GM19099 (cell line): ENCODE measurements around the gene LDB3.

ENCODE experiments used
- POLR2A ChIP-seq: IDR thresholded peaks from 3 replicates; pipeline ENCODE4 v1.6.1; 2011; ENCODE audit warnings: low read depth; ENCODE audit not compliant: insufficient read length; ENCODE audit errors: extremely low read depth

Gene LDB3

DNA sequence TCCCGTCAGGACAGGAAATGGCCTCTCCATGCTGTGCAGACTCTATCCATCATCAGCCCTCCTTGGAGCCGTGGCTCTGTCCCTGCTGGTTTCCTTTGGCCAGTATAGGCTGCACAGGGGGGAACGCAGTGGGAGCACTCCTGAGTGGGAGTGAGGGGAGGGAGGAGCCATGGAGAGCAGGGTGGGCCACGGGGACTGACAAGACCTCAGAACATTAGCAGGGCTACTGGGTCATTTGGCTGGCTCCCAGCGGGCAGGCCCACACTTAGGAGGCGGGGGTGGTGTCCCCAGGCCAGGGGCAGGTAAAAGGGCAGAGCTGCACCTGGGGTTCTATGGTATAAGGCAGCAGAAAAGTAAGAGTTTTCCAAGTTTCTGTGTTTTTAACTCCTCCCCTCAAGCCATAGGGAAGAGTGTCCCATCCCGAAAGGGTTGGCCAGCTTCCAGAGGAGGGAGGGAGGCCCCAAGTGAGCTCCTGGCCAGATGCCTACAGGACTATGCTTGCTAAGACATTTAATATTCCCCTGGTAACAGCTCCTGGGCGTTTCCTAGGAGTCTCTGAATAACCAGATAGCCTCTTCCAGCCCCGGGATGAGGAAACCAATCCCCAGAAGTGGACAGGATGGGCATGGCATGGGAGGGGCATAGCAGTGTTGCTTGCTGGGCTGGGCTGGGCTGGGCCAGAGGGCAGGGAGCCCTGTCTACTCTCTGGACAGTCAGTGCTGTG lies 19.4 kb upstream of the LDB3 start:
- no peak for TF ChIP-seq POLR2A

DNA sequence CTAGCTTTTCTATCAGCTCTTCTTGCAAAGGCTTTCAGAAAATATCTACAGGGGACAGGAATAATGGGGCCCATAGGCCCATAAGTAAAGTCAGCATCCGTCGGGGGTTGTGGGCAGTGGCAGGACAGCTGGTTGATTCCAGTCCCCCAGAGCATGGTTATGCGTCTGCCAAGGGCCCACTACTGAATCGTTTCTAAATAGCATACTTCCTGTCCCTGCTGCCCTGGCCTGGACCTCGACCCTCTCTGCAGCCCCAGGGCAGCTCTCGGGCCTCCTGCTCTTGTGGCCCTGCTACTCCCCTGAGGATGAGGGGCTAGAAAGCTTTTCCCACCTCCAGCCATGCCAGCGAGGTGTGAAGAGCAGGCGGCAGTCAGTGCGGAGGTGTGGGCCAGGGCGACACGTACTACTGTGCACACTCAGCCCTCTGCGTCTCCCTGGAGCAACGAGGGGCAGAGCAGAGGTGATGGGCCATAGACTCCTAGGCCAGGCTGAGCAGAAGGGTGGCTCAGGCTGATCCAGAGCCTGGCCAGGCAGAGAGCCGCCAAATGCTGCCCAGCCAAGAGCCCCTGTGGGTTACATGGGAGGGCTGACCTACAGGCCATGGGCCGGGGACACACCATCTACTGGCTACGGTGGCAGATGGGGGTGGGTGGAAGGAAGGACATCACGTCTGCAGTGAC lies 18.7 kb upstream of the LDB3 start:
- TF ChIP-seq POLR2A = no peak

DNA sequence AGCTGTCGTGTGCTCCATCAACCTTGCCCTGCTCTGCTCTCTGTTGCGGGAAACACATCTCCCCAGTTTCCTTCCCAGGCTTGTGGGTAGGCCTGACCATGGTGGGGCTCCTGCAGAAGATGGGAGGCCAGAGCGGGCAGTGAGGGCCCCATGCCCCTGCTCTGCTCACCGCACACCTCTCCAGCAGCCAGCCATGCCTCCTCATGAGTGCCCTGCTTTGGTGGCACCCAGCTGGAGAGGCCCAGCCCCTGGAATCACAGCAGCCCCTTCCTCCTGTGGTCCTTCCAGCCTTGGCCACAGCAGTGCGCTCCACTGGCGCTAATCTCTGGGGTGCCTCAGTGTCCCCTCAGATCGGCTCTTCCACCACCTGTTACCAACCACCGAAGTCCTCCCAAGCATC lies 18.2 kb upstream of the LDB3 start:
- TF ChIP-seq POLR2A = no peak

DNA sequence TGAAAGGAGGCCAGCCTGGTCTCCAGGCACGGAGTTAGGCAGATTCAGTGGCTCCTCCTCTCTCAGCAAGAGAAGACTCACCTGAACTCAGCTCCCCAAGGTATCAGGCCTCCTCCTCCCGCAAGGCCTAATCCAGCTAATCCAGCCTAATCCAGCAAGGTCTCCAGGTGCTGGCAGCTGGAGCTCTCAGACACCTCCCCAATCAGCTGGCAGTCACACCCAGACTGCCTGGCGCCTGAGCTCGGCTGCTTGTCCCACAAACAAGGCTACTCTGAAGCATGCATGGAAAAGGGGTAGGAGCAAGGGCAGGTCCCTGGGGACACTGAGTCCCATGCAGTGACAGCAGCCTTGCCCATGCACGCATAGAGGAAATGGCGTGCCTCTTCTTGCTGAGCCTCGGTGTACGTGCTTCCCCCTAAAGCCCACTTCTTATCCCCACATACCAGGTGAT lies 17.3 kb upstream of the LDB3 start:
- no peak for TF ChIP-seq POLR2A

DNA sequence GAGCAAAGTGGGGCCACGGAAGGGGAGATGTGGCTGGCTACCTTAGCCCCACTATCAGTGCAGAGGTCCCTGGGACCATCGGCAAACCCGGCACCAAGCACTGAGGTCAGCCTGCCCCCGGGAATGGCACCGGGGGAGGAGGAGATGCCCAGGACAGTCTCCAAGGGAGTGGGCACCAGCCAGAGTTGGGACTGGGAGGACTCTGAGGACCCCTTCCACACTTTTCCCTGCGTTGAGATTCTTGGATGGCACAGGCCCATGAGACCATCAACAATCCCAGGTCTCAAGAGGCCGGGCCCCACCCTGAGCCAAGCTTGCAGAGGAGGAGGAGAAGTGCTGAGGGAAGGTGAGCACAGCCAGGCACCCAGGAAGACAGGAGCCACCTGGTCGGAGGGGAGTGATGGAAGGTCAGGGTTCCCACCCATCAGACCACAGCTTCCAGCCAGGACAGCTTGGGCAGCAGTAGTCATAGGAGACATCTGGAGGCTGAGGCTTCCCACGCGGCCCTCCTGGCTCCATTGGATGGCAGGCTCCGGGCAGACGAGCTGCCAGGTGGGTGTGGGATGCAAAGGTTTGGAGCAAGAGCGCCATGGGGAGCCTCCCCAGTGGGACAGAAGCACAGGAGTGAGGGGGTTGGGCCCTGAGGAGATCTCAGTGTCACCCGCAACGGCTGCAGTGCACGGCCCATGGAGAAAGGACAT lies 16.5 kb upstream of the LDB3 start:
- TF ChIP-seq POLR2A = no peak

DNA sequence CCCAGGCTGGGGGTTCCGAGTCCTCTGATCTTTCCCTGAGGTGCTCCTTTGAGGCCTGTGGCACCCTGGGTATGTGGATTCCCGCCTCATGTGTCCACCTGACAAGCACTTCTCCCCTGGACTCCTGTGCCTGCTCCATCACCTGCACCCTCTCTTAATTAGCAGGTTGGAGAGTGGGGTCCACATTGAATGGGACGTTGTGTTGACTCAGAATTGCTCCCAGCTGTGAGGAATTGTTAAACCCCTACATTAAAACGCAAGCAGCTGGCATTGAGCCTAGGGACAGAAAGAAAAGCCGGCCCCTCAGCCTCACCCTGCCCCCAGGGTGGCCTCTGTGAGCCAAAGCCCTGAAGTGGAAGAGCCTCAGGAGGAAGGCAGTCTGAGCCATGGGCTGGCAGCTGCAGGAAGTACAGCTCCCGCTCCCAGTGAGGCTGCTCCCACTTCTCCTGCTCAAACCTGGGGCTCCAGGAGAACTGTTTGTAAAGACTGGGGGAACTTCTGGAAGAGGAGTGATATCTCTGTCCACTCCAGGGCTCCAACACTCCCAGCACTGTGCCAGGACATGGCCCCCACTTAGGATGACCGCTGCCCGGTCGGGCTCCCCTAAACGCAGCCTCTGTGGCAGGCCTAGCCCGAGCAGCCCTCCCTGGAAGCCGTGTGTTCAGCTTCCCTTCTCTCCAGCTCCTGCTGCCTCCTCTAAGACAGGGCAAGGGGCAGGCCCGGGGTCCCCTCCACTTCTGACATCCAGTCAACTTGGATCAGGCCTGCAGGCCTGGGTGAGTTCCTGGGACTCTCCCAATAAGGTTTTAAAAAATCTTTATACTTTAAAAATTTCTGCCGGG lies 15.7 kb upstream of the LDB3 start:
- TF ChIP-seq POLR2A = no peak

DNA sequence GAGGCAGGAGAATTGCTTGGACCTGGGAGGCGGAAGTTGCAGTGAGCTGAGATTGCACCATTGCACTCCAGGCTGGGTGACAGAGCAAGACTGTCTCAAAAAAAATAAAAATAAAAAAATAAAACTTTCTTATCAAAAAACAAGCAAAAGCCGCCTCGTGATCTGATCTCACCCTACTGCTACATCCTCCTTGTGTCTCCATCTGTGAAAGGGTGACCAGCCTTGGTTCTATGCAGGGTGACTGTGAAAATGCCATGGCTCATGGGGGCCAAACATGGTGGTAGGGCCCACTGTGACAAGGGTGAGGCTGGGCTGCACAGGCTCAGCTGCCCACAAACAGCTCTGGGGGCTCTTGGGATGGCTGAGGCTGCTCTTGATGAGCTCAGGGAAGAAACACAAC lies 14.9 kb upstream of the LDB3 start:
- TF ChIP-seq POLR2A = no peak

DNA sequence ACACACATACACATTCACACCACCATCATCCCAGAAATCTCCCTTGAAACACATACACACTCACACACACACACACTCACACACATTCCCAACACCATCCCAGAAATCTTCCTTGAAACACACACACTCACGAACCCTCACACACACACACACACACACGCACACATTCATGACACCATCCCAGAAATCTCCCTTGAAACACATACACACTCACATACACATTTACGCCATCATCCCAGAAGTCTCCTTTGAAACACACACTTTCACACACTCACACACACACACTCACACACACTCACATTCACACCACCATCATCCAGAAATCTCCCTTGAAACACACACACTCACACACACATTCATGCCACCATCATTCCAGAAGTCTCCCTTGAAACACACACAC lies 14.3 kb upstream of the LDB3 start:
- no peak for TF ChIP-seq POLR2A

DNA sequence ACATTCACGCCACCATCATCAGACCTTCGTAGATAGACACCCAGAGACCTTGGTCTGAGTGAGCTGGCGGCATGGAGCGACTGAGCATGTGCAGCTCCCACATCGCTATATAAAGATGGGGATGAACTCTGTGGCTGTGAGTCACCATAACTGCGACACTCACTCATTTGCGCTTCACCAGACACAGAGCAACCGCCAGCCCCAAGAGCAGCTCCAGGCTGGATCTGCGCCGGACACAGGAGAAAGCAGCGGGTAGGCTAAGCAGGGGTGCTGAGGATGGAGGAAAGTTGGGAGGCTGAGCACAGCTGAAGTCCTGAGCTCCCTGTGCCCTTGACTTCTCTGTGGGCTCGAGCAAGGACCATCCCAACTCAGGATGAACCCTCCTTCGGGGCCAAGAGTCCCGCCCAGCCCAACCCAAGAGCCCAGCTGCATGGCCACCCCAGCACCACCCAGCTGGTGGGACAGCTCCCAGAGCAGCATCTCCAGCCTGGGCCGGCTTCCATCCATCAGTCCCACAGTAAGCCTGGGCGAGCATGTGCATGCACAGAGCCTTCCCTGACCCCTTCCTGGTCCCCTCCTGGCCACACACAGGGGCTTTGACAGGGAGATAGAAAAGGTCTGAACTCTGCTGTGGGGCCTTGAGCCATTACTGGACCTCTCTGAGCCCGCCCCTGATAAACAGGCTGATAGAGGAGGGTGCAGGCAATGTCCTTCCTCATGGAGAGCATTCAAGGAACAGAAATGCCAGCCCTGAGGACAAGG lies 13.7 kb upstream of the LDB3 start, which contains the start of gene OPN4:
OPN4 (plus strand) TSS at position 137 of the 762 bp plus-strand sequence; CDS start at position 374, 237 bp downstream.
- no peak for TF ChIP-seq POLR2A

DNA sequence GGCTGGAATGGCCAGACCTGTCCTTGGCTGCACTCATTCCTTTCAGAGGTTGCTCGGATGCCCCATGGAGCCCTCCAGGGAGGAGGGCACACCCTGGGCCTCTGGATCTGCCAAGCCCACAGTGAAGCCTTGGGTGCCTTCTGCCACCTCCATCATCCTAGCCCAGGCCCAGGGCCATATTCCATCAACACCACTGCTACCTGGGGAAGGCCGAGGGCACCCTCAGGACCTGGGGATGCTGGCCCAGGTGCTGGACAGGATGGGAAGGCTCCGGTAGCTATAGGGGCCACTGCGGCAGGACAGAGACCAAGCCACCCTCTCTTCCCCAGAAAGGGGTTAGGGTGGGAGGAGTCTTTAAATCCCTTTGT lies 13.2 kb upstream of the LDB3 start:
- no peak for TF ChIP-seq POLR2A

DNA sequence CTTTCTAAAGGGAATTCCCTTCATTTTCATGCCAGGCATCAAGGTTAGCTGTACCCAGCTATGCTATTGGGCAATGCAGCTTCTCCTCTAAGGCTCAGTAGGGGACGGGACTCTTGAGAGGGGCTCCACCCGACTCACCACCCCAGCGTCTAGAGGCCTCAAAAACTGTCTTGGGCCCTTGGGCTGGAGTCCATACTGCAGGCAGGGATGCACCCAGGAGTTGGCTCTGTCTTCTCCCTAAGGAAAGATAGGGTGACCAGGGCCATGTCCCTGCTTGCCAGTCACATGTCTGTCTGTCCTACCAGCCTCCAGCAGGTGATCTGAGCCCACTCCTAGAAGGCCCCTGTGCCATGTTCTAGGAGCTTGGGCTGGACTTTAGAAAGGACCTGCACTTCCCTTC lies 12.7 kb upstream of the LDB3 start:
- no peak for TF ChIP-seq POLR2A

DNA sequence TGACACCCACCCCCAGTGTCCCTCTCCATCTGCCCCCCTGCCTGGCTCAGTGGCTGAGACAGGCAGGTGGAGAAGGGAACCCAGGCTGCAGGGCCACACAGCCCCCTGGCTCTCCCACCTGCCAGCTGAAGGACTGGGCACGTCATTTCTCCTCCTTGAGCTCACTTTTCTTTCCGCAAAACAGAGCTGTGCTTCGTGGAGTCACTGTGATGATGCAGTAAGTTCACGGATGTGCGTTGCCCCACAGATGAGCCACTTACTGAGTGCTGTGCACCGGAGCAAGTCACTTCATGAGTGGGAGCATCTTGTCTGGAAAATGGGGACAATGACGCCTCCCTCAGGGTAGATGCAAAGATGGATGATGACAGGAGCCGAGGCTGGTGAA lies 11.3 kb upstream of the LDB3 start:
- no peak for TF ChIP-seq POLR2A

DNA sequence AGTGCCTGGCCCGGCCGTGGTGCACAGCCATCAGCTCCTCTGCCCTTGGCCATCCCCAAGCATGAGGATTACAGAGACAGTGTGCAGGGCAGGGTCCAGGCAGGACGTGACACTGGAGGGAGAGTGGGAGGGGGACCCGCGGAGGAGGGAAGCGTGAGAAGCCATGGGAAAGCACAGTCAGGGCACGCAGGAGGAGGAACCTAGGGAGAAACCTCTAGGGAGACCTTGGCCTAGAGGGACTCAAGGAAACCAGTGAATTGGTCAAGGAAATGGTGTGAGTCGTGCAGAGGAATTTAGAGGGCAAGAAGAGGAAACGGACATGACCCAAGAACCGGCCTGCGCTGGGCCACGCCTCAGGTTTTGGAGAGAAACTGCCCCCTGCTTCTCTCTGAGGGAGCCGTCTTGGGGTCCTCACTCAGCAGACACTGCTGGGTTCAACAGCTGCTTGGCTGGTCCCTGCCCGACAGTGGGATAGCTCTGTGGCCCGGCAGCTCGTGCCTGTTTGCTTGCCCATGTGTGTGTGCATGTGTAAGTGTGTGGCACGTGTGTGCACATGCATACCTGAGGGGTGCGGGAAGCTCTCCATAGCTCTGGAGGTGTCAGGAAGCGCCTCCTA lies 10.8 kb upstream of the LDB3 start:
- TF ChIP-seq POLR2A = no peak

DNA sequence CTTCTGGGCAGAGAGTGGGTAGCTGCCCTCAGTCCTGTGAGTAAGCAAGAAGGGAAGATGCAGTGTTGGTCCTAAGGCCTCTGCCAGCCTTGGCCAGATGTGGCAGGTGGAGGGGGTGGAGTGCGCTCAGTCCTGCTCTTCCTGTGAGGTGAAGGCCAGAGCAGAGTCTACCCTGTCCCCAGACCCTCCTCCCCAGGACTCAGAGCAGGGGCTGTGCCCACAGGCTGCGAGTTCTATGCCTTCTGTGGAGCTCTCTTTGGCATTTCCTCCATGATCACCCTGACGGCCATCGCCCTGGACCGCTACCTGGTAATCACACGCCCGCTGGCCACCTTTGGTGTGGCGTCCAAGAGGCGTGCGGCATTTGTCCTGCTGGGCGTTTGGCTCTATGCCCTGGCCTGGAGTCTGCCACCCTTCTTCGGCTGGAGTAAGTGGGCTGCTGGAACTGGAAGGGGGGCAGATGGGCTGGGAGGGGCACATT lies 10.0 kb upstream of the LDB3 start:
- TF ChIP-seq POLR2A = no peak

DNA sequence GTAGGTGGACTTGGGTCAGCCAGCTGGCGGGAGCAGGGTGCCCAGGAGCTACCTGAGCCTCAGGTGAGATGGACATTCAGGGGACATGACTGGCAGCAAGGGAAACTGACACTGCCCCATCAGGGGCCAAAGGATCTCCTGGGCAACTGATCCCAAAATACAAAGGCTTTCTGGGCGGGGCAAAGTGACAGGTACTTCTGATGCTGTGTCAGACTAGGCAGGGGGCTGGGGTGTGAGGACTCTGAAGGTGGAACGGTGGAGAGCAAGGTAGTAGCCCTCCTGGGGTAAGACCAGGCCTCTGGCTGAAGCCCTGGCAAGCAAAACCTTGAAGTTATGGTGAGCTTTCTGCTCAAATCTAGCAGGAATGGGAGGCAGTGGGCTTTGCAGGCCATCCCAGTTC lies 9.6 kb upstream of the LDB3 start:
- no peak for TF ChIP-seq POLR2A
